SK-N-SH (cell line): ENCODE data around the gene SLIT1. TPM values are rescaled to one million over a fixed set of nuclear protein-coding genes. Genes with fewer than 3 reads are reported as not detected.

Source experiments
- CTCF ChIA-PET: fragments of 300-600, 350-600 bp; formaldehyde crosslinking; extraction: SDS; loops from one replicate; lab custom pipeline; 2021; lab: Yijun Ruan, JAX
- POLR2A ChIA-PET: fragments of 350-600 bp; sonication (Branson Sonifier 250); formaldehyde crosslinking; extraction: SDS; loops from one replicate; lab custom pipeline; 2020; ENCODE audit warnings: antibody characterized with exemption, inconsistent platforms; lab: Yijun Ruan, JAX
- DNase-seq: peaks from one replicate; pipeline ENCODE4 v3.0.0; 2012
- H2AFZ ChIP-seq: fragments of 200-600 bp; sonication (generic); 2 replicates; pipeline ENCODE4 v1.8.1; 2016; ENCODE audit warnings: antibody characterized with exemption, mild to moderate bottlenecking, low read depth
- H3F3A ChIP-seq: fragments of 200-600 bp; sonication (generic); replicated peaks from 2 replicates; pipeline ENCODE3; 2016; ENCODE audit warnings: antibody characterized with exemption, mild to moderate bottlenecking; ENCODE audit not compliant: insufficient read depth
- H3K27ac ChIP-seq, 2 experiments: fragments of 200-500 bp in 1 of 2; fragments of 200-600 bp in 1 of 2; sonication (Bioruptor generic) in 1 of 2; sonication (generic), shearing (Covaris generic) in 1 of 2; 2 replicates each; pipeline versions ENCODE4 v1.5.1 to v1.6.1; 2014 to 2016; ENCODE audit warnings: low read depth in 2 of 2, inconsistent platforms in 1 of 2, low read length in 1 of 2, mild to moderate bottlenecking in 1 of 2, mixed read lengths in 1 of 2
- H3K27me3 ChIP-seq: fragments of 200-600 bp; sonication (generic), shearing (Covaris generic); 2 replicates; pipeline ENCODE4 v1.6.1; 2016; ENCODE audit warnings: mixed run types; ENCODE audit not compliant: insufficient read depth
- H3K36me3 ChIP-seq, 2 experiments: fragments of 200-500 bp in 1 of 2; fragments of 200-600 bp in 1 of 2; sonication (Bioruptor generic) in 1 of 2; sonication (generic) in 1 of 2; replicated peaks in 1 of 2; 2 replicates each; pipeline versions ENCODE3 to v1.5.1; 2014 to 2016; ENCODE audit warnings: low read length in 1 of 2, mild to moderate bottlenecking in 1 of 2; ENCODE audit not compliant: insufficient read depth in 2 of 2, control insufficient read depth in 1 of 2
- H3K4me1 ChIP-seq, 2 experiments: fragments of 200-500 bp in 1 of 2; fragments of 200-600 bp in 1 of 2; sonication (Bioruptor generic) in 1 of 2; sonication (generic), shearing (Covaris generic) in 1 of 2; 2 replicates each; pipeline versions ENCODE4 v1.5.1 to v1.6.1; 2014 to 2016; ENCODE audit warnings: low read depth in 1 of 2, low read length in 1 of 2, mixed run types in 1 of 2; ENCODE audit not compliant: insufficient read depth in 2 of 2, control insufficient read depth in 1 of 2
- H3K4me2 ChIP-seq: fragments of 200-600 bp; sonication (generic), shearing (Covaris generic); 2 replicates; pipeline ENCODE4 v1.6.1; 2017; ENCODE audit warnings: mixed run types
- H3K4me3 ChIP-seq, 2 experiments: fragments of 200-500 bp in 1 of 2; fragments of 200-600 bp in 1 of 2; sonication (Bioruptor generic) in 1 of 2; sonication (generic), shearing (Covaris generic) in 1 of 2; 2 replicates each; pipeline versions ENCODE4 v1.5.1 to v1.8.1; 2014 to 2016; ENCODE audit warnings: low read depth in 2 of 2, inconsistent platforms in 1 of 2, low read length in 1 of 2, mild to moderate bottlenecking in 1 of 2, mixed read lengths in 1 of 2, moderate library complexity in 1 of 2
- H3K79me2 ChIP-seq: fragments of 200-600 bp; sonication (generic); 2 replicates; pipeline ENCODE4 v1.8.1; 2017; ENCODE audit warnings: mild to moderate bottlenecking; ENCODE audit not compliant: insufficient read depth
- H3K9ac ChIP-seq: fragments of 200-600 bp; sonication (generic); 2 replicates; pipeline ENCODE4 v1.6.1; 2017; ENCODE audit warnings: mixed run types
- H3K9me2 ChIP-seq: fragments of 200-600 bp; sonication (generic); 2 replicates; pipeline ENCODE4 v1.6.1; 2017; ENCODE audit warnings: mixed run types
- H3K9me3 ChIP-seq: fragments of 200-600 bp; sonication (generic); 2 replicates; pipeline ENCODE4 v1.6.1; 2017; ENCODE audit warnings: mixed run types, mild to moderate bottlenecking, moderate library complexity
- H4K20me1 ChIP-seq: fragments of 200-600 bp; sonication (generic); 2 replicates; pipeline ENCODE4 v1.6.1; 2017; ENCODE audit warnings: mild to moderate bottlenecking, mixed run types; ENCODE audit not compliant: insufficient read depth
- EP300 ChIP-seq, 2 experiments: IDR thresholded peaks; 2 replicates each; pipeline versions ENCODE4 v1.4.0 to v1.6.1; 2012; ENCODE audit warnings: borderline replicate concordance in 1 of 2, low read depth in 1 of 2, low read length in 1 of 2
- GABPA ChIP-seq: IDR thresholded peaks from 2 replicates; pipeline ENCODE4 v1.4.0; 2012; ENCODE audit warnings: low read depth, mild to moderate bottlenecking
- GATA2 ChIP-seq: sonication (generic); formaldehyde crosslinking; IDR thresholded peaks from 2 replicates; pipeline ENCODE4 v1.5.0; 2020; ENCODE audit warnings: mild to moderate bottlenecking, missing genetic modification reagents
- MEF2A ChIP-seq: IDR thresholded peaks from 2 replicates; pipeline ENCODE4 v1.4.0; 2012; ENCODE audit warnings: low read depth, borderline replicate concordance
- MXI1 ChIP-seq: IDR thresholded peaks from 2 replicates; pipeline ENCODE4 v1.6.1; 2012; ENCODE audit warnings: mild to moderate bottlenecking, low read depth, low read length, improper control_type of control experiment
- POLR2AphosphoS5 ChIP-seq: IDR thresholded peaks from 2 replicates; pipeline ENCODE4 v1.6.1; 2012; ENCODE audit warnings: low read depth, low read length
- RAD21 ChIP-seq: IDR thresholded peaks from 2 replicates; pipeline ENCODE4 v1.6.1; 2012; ENCODE audit warnings: mild to moderate bottlenecking, low read length
- RCOR1 ChIP-seq: fragments of 150-350 bp; IDR thresholded peaks from 2 replicates; pipeline ENCODE4 v1.6.1; 2017; ENCODE audit warnings: antibody characterized with exemption, low read length
- RFX5 ChIP-seq: IDR thresholded peaks from 2 replicates; pipeline ENCODE4 v1.6.1; 2012; ENCODE audit warnings: mild to moderate bottlenecking, improper control_type of control experiment, low read length
- SMC3 ChIP-seq: IDR thresholded peaks from 2 replicates; pipeline ENCODE4 v1.6.1; 2012; ENCODE audit warnings: low read depth, low read length, improper control_type of control experiment
- TAF1 ChIP-seq: IDR thresholded peaks from 2 replicates; pipeline ENCODE4 v1.6.1; 2012; ENCODE audit warnings: low read depth, mild to moderate bottlenecking, low read length, moderate library complexity, borderline replicate concordance
- TCF12 ChIP-seq: IDR thresholded peaks from 2 replicates; pipeline ENCODE4 v1.4.0; 2012
- TEAD4 ChIP-seq: IDR thresholded peaks from 2 replicates; pipeline ENCODE4 v1.4.0; 2012; ENCODE audit warnings: mild to moderate bottlenecking, borderline replicate concordance; ENCODE audit not compliant: insufficient read depth
- WGBS: methylation state at CpG from one replicate; pipeline ENCODE4 v1.1.6; 2017; ENCODE audit warnings: low lambda C conversion rate; 5-methylcytosine and 5-hydroxymethylcytosine counted together
- polyA plus RNA-seq, 3 experiments: library from polyadenylated mRNA; depleted of rRNA; stranded (reverse); fragments of >200 nt; gene quantifications; 2 replicates each; pipeline ENCODE4 v1.2.3, GENCODE V29; 2012
- TF ChIP-seq, protein P1 (sequence below): IDR thresholded peaks from 2 replicates; pipeline ENCODE4 v1.4.0; 2012; ENCODE audit warnings: low read depth
- TF ChIP-seq, protein P2 (sequence below): IDR thresholded peaks from 2 replicates; pipeline ENCODE4 v1.6.1; 2012; ENCODE audit warnings: mild to moderate bottlenecking, low read depth, low read length, moderate library complexity
- TF ChIP-seq, protein P3 (sequence below): fragments of 150-350 bp; IDR thresholded peaks from 2 replicates; pipeline ENCODE4 v1.6.1; 2016; ENCODE audit warnings: mild to moderate bottlenecking, low read depth, low read length
- TF ChIP-seq, protein P4 (sequence below): fragments of 200-600 bp; sonication (generic); IDR thresholded peaks from 2 replicates; pipeline ENCODE4 v1.6.1; 2017; ENCODE audit warnings: antibody characterized with exemption, mild to moderate bottlenecking, moderate library complexity
- TF ChIP-seq, protein P5 (sequence below): fragments of 150-350 bp; IDR thresholded peaks from 2 replicates; pipeline ENCODE4 v1.6.1; 2017; ENCODE audit warnings: antibody characterized with exemption, low read length, low read depth, borderline replicate concordance
- TF ChIP-seq, protein P6 (sequence below): IDR thresholded peaks from 2 replicates; pipeline ENCODE4 v1.4.0; 2012; ENCODE audit warnings: low read depth, borderline replicate concordance
- TF ChIP-seq, protein P7 (sequence below): IDR thresholded peaks from 2 replicates; pipeline ENCODE4 v1.4.0; 2012; ENCODE audit warnings: low read depth, borderline replicate concordance

Gene SLIT1
- polyA plus RNA-seq, 1 of the 3 experiments (the other 2 are of a cell fraction): 0.05 TPM

DNA sequence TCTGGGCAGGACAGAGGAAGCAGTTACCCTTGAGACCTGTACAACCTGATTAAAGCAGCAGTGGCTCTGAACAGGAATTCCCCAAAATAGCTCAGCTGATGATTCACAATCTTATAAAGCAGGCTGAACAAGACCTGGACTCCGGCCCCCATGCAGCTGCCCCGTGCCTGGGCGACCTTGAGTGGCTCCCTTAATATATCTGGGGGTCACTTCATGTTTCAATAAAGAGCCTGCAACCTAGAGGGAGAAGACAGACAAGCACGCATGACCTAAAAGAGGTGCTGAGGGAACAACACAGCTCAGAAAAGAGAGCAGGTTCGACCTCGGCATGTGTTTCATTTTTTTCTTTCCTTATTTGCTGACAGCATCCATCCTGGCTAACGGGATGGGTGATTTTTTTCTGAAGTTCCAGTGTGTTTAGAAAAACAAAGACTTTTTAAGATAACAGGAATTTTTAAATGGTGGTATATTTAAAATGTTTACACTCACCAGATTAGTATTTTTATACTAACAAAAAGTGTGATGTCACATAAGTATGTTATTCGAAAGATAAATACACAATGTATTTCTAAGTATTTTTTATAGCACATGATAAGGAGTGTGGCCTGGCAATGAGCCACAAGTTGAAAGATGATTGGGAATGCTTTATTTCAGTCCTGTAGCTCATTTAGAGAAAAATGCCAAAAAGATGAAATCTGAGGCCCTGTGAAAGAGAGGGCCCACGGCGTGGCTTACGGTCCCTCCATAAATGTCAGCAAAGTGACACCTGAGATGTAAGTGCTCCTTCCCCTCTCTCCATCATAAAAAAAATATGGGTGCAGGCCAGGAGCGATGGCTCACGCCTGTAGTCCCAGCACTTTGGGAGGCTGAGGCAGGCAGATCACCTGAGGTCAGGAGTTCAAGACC lies 161.3 kb downstream of the SLIT1 start:
- peak overlapping the region in 1 of 2 experiments; percentile 43; a peak in 1 of 4 replicates for H3K4me3 ChIP-seq
- peaks cover 27% of the 10 kb centered on the region for H3F3A ChIP-seq
- POLR2A ChIA-PET: interaction anchor here (0.5 kb wide), 1 partner anchor 126 kb away, joined by 4 read pairs; no protein-coding TSS in a partner anchor
- peak overlapping the region; percentile 54 for H3K9ac ChIP-seq
- no peaks in the 10 kb centered on the region for H3K9me3 ChIP-seq
- peak overlapping the region; percentile 66 for H3K4me2 ChIP-seq
- H3K9me2 ChIP-seq: no peaks in the 10 kb centered on the region
- H3K27ac ChIP-seq: peak overlapping the region in 1 of 2 experiments; percentile 77; a peak in 3 of 4 replicates
- H3K79me2 ChIP-seq: no peaks in the 10 kb centered on the region
- no peak for DNase-seq
- no peaks in the 10 kb centered on the region for H3K27me3 ChIP-seq
- no peaks in the 10 kb centered on the region for H3K36me3 ChIP-seq
- H4K20me1 ChIP-seq: no peaks in the 10 kb centered on the region; the same call in 1 of the 2 replicates
- CTCF ChIA-PET: interaction anchor here (0.6 to 6.4 kb wide), 21 partner anchors 12 to 533 kb away, joined by 3 to 75 read pairs (median 4); no protein-coding TSS in a partner anchor
- H2AFZ ChIP-seq: peak overlapping the region; percentile 30; the same call in 1 of the 2 replicates
- WGBS: 46% methylated on average over 13 of the region's 13 CpGs
- peaks cover 0 to 16% of the 10 kb centered on the region in 2 experiments; a peak in 1 of 4 replicates for H3K4me1 ChIP-seq
- TF ChIP-seq, protein P1, sequence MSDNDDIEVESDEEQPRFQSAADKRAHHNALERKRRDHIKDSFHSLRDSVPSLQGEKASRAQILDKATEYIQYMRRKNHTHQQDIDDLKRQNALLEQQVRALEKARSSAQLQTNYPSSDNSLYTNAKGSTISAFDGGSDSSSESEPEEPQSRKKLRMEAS: no peak
- TF ChIP-seq, protein P2, sequence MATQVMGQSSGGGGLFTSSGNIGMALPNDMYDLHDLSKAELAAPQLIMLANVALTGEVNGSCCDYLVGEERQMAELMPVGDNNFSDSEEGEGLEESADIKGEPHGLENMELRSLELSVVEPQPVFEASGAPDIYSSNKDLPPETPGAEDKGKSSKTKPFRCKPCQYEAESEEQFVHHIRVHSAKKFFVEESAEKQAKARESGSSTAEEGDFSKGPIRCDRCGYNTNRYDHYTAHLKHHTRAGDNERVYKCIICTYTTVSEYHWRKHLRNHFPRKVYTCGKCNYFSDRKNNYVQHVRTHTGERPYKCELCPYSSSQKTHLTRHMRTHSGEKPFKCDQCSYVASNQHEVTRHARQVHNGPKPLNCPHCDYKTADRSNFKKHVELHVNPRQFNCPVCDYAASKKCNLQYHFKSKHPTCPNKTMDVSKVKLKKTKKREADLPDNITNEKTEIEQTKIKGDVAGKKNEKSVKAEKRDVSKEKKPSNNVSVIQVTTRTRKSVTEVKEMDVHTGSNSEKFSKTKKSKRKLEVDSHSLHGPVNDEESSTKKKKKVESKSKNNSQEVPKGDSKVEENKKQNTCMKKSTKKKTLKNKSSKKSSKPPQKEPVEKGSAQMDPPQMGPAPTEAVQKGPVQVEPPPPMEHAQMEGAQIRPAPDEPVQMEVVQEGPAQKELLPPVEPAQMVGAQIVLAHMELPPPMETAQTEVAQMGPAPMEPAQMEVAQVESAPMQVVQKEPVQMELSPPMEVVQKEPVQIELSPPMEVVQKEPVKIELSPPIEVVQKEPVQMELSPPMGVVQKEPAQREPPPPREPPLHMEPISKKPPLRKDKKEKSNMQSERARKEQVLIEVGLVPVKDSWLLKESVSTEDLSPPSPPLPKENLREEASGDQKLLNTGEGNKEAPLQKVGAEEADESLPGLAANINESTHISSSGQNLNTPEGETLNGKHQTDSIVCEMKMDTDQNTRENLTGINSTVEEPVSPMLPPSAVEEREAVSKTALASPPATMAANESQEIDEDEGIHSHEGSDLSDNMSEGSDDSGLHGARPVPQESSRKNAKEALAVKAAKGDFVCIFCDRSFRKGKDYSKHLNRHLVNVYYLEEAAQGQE: no peak
- TF ChIP-seq, protein P3, sequence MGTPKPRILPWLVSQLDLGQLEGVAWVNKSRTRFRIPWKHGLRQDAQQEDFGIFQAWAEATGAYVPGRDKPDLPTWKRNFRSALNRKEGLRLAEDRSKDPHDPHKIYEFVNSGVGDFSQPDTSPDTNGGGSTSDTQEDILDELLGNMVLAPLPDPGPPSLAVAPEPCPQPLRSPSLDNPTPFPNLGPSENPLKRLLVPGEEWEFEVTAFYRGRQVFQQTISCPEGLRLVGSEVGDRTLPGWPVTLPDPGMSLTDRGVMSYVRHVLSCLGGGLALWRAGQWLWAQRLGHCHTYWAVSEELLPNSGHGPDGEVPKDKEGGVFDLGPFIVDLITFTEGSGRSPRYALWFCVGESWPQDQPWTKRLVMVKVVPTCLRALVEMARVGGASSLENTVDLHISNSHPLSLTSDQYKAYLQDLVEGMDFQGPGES: no peak
- TF ChIP-seq TCF12: peak; percentile 3; the same call in 1 of the 2 replicates
- no peak for TF ChIP-seq RFX5
- TF ChIP-seq POLR2AphosphoS5: no peak
- no peak for TF ChIP-seq GATA2 (CRISPR knock-in tag)
- no peak for TF ChIP-seq TAF1
- TF ChIP-seq, protein P4, sequence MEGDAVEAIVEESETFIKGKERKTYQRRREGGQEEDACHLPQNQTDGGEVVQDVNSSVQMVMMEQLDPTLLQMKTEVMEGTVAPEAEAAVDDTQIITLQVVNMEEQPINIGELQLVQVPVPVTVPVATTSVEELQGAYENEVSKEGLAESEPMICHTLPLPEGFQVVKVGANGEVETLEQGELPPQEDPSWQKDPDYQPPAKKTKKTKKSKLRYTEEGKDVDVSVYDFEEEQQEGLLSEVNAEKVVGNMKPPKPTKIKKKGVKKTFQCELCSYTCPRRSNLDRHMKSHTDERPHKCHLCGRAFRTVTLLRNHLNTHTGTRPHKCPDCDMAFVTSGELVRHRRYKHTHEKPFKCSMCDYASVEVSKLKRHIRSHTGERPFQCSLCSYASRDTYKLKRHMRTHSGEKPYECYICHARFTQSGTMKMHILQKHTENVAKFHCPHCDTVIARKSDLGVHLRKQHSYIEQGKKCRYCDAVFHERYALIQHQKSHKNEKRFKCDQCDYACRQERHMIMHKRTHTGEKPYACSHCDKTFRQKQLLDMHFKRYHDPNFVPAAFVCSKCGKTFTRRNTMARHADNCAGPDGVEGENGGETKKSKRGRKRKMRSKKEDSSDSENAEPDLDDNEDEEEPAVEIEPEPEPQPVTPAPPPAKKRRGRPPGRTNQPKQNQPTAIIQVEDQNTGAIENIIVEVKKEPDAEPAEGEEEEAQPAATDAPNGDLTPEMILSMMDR: no peak
- TF ChIP-seq, protein P5, sequence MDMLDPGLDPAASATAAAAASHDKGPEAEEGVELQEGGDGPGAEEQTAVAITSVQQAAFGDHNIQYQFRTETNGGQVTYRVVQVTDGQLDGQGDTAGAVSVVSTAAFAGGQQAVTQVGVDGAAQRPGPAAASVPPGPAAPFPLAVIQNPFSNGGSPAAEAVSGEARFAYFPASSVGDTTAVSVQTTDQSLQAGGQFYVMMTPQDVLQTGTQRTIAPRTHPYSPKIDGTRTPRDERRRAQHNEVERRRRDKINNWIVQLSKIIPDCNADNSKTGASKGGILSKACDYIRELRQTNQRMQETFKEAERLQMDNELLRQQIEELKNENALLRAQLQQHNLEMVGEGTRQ: no peak
- no peak for TF ChIP-seq EP300 (IDR thresholded peaks at IDR 0.05; ENCODE audit: borderline replicate concordance in 1 of 2, low read depth in 1 of 2, low read length in 1 of 2)
- no peak for TF ChIP-seq RAD21
- peak; percentile 44; the same call in 1 of the 2 replicates for TF ChIP-seq MEF2A
- no peak for TF ChIP-seq SMC3
- TF ChIP-seq, protein P6, sequence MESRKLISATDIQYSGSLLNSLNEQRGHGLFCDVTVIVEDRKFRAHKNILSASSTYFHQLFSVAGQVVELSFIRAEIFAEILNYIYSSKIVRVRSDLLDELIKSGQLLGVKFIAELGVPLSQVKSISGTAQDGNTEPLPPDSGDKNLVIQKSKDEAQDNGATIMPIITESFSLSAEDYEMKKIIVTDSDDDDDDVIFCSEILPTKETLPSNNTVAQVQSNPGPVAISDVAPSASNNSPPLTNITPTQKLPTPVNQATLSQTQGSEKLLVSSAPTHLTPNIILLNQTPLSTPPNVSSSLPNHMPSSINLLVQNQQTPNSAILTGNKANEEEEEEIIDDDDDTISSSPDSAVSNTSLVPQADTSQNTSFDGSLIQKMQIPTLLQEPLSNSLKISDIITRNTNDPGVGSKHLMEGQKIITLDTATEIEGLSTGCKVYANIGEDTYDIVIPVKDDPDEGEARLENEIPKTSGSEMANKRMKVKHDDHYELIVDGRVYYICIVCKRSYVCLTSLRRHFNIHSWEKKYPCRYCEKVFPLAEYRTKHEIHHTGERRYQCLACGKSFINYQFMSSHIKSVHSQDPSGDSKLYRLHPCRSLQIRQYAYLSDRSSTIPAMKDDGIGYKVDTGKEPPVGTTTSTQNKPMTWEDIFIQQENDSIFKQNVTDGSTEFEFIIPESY: no peak
- no peak for TF ChIP-seq MXI1
- no peak for TF ChIP-seq RCOR1
- TF ChIP-seq, protein P7, sequence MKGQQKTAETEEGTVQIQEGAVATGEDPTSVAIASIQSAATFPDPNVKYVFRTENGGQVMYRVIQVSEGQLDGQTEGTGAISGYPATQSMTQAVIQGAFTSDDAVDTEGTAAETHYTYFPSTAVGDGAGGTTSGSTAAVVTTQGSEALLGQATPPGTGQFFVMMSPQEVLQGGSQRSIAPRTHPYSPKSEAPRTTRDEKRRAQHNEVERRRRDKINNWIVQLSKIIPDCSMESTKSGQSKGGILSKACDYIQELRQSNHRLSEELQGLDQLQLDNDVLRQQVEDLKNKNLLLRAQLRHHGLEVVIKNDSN: no peak
- no peak for TF ChIP-seq GABPA
- TF ChIP-seq TEAD4: no peak
